IPS-15b (cell line): Measurements from ENCODE around the gene STRADA.
A peak's percentile ranks its signal among the peaks of the same experiment; 100 is the strongest.

Experiments used
- H3K27me3 ChIP-seq: one replicate; pipeline ENCODE4 v1.6.1; 2013; ENCODE audit warnings: low read length; ENCODE audit not compliant: control insufficient read depth, insufficient read depth
- H3K36me3 ChIP-seq: one replicate; pipeline ENCODE4 v1.6.1; 2013; ENCODE audit warnings: low read length; ENCODE audit not compliant: control insufficient read depth, insufficient read depth
- H3K4me1 ChIP-seq: one replicate; pipeline ENCODE4 v1.6.1; 2013; ENCODE audit warnings: mild to moderate bottlenecking, low read length; ENCODE audit not compliant: control insufficient read depth, insufficient read depth
- H3K4me3 ChIP-seq: one replicate; pipeline ENCODE4 v1.5.1; 2013; ENCODE audit warnings: low read depth, low read length
- H3K9ac ChIP-seq: one replicate; pipeline ENCODE4 v1.6.1; 2013; ENCODE audit warnings: low read depth, mild to moderate bottlenecking, low read length
- H3K9me3 ChIP-seq: one replicate; pipeline ENCODE4 v1.6.1; 2013; ENCODE audit warnings: mild to moderate bottlenecking, low read length; ENCODE audit not compliant: control insufficient read depth, insufficient read depth

The STRADA gene

DNA sequence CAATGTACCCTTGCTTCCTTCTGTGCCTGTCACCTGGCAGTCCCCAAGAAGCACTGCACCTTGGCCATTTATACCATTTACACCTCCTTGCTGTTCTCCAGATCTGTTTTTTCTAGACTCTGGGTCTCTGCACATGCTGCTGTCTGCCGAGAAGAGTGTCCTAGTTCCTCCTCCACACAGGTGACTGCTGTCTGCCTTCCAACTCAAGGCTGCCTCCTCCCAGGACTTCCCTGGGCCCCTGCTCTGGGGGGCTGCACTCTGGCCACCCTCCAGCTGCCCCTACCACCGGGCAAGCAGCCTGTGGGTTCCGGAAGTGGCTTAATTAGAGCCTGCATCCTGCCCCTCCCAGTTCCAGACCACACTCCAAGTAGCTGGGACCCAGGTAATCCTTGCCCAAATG is 35.9 kb downstream of the STRADA start:
- Histone ChIP-seq H3K27me3 (no peaks in the 10 kb centered on the region), H3K9ac (no peak overlapping the region), H3K9me3 (no peaks in the 10 kb centered on the region), H3K4me1 (no peaks in the 10 kb centered on the region), H3K36me3 (peaks cover 30% of the 10 kb centered on the region), H3K4me3 (no peak overlapping the region)

DNA sequence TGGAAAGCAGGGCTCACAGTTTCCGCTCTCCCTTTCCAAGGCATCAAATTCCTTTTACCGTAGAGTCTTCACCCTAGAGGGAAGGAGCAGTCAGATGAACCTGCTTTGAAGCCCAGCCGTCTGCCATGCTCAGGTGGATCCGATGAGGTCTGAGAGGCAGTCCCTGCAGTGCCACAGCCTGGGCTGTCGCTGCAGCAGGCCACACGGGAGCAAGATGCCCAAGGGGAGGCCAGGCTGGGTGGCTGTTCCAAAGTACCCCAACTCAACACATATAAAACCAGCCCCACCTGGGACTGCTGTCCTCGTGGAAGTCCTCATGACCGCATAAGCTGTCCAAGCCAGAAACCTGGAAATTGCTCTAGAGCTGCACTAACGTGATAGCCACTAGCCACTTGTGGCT is 36.8 kb downstream of the STRADA start:
- Histone ChIP-seq H3K9ac (no peak overlapping the region), H3K4me1 (no peaks in the 10 kb centered on the region), H3K27me3 (no peaks in the 10 kb centered on the region), H3K9me3 (no peaks in the 10 kb centered on the region), H3K4me3 (no peak overlapping the region), H3K36me3 (peaks cover 28% of the 10 kb centered on the region)

DNA sequence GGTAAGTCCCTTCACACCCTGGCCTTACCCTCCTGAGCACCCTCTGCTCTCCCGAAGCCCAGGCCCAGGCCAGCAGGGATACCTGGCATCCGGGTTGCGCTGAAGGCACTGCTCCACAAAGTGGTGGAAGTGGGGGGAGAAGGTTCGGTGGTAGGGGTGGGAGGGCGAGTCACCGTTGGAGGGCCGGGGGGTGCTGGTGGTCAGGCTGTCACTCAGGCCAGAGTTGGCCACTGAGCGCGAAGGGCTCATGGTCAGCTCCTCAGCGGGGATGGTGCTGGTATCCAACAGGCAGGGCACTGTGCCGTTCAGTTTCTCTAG is 37.4 kb downstream of the STRADA start:
- Histone ChIP-seq H3K9ac (no peak overlapping the region), H3K9me3 (no peaks in the 10 kb centered on the region), H3K4me1 (no peaks in the 10 kb centered on the region), H3K4me3 (no peak overlapping the region), H3K36me3 (peaks cover 25% of the 10 kb centered on the region), H3K27me3 (no peaks in the 10 kb centered on the region)

DNA sequence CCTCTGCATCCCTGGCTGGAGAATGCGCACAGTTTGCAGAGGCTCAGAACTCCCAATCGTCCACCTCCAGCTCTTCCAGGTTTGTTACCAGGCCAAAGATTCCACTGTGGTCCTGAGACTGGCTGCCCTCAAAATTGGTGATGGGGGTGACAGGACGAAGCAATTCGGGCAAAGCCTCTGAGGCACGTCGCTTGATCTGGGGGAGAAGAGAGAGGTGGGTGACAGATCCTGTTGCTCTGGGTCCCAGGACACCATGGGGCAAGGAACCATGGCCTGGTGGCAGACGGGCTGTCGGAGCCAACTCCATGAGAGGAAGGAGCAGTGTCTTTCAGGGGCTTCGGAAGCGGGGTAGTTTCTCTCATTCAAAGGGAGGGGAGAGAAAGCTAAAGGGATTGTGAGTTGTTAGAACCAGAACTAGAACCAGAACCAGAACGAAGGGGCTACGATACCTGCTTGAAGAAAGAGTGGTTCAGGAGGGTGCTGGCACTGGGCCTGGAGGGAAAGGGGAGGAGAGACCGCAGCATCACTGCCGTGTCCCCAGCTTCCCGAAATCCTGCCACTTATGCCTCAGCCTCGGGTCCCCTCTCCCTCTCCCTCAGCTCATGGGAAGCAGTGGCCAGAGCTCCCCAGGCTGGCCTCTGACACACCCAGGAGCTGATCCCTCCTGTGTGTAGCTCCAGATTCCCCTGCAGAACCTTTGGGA is 37.9 kb downstream of the STRADA start:
- Histone ChIP-seq H3K4me3 (no peak overlapping the region), H3K36me3 (peaks cover 20% of the 10 kb centered on the region), H3K27me3 (no peaks in the 10 kb centered on the region), H3K9me3 (no peaks in the 10 kb centered on the region), H3K9ac (no peak overlapping the region), H3K4me1 (no peaks in the 10 kb centered on the region)

DNA sequence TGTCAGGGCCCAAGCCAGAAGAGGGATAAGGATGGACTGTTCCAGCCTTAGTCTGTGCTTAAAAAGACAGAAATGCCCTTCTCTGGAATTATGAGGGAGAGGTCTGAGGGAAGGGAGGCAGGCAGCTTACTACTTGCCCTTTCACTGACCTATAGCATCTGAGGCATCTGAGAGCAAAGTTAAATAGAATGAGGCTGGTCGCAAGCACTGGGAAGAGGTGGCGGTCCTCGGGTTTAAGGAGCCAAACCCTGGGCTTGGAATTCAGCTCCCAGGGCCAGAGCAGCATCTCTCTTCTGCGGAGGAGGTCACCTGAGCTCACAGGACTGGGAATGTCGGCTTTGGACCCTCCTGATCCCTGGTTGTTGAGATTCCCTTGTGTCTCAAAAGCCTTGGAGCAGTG is 38.6 kb downstream of the STRADA start:
- Histone ChIP-seq H3K4me3 (no peak overlapping the region), H3K9ac (no peak overlapping the region), H3K27me3 (no peaks in the 10 kb centered on the region), H3K4me1 (peaks cover 3% of the 10 kb centered on the region), H3K9me3 (no peaks in the 10 kb centered on the region), H3K36me3 (peaks cover 21% of the 10 kb centered on the region)

DNA sequence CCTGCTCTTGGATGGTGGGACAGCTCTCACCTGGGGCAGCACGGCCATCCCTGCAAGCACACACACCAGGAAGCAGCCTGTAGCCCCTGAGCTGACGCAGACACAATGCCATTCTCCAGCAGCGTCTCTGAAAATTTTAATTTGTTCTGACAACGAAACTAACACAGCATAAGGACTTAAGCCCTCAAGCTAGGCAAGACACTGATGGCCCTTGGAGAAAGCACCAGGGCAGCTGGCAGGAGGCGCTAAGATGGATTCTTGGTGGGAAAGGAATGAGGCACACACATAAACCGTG is 38.9 kb downstream of the STRADA start:
- no peaks in the 10 kb centered on the region for H3K27me3 ChIP-seq
- no peak overlapping the region for H3K9ac ChIP-seq
- no peaks in the 10 kb centered on the region for H3K9me3 ChIP-seq
- peaks cover 21% of the 10 kb centered on the region for H3K36me3 ChIP-seq
- H3K4me1 ChIP-seq, result peaks cover 3% of the 10 kb centered on the region
- H3K4me3 ChIP-seq, result no peak overlapping the region

DNA sequence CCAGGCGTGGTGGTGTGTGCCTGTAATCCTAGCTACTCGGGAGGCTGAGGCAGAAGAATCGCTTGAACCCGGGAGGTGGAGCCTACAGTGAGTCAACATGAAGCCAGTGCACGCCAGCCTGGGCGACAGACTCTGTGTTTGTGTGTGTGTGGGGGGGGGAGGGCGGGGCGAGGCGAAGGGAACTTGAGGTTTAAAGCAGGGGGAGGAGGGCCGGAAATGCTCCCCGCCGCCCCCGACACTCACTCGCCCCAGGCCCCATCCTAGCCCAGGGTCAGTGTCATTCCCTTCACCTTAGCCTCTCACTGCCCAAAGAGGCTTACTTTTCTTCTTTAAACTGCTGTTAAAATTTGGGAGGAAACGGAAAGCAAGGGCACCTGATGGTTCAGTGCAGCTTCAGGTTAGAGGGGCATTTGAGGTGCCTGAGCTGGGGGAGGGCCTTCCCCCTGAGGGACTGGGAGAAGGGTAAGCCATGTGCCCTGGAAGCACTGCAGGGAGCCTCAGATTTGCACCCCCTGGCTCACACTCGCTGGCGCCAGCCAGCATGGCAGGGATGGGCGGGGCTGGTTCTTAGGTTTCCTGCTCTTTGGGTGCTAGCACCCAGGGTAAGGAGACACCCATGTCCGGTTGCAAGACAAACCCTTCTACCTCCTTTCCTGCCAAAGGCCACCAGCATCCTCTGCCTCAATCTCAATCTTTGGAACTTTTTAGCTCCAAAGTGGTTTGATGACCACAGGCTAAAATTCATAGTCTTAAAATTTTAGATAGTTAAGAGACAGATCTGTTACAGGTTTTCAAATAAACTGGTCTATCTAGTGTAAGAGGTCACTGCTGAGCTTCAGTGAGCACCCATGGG is 39.5 kb downstream of the STRADA start:
- Histone ChIP-seq H3K9me3 (no peaks in the 10 kb centered on the region), H3K36me3 (peaks cover 26% of the 10 kb centered on the region), H3K9ac (peak overlapping the region; percentile 16), H3K27me3 (no peaks in the 10 kb centered on the region), H3K4me1 (peaks cover 5% of the 10 kb centered on the region), H3K4me3 (peak overlapping the region; percentile 67)

DNA sequence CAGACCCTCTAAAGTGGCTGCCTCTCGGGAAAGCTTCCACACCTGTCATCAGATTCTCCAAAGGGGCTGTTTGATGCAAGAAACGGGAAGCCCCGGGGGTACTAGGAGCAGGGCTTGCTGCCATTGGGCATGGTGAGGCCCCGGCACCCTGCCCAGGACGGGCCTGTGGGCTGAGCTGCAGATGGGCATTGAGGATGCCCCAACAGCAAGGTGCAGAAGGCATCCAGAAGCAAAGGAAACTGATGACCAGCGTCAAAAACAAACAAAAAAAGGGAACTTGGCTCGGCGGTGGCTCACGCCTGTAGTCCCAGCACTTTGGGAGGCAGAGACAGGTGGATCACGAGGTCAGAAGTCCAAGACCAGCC is 40.2 kb downstream of the STRADA start:
- Histone ChIP-seq H3K4me1 (peaks cover 9% of the 10 kb centered on the region), H3K9ac (peak overlapping the region; percentile 65), H3K27me3 (no peaks in the 10 kb centered on the region), H3K36me3 (peaks cover 31% of the 10 kb centered on the region), H3K4me3 (peak overlapping the region; percentile 67), H3K9me3 (no peaks in the 10 kb centered on the region)

DNA sequence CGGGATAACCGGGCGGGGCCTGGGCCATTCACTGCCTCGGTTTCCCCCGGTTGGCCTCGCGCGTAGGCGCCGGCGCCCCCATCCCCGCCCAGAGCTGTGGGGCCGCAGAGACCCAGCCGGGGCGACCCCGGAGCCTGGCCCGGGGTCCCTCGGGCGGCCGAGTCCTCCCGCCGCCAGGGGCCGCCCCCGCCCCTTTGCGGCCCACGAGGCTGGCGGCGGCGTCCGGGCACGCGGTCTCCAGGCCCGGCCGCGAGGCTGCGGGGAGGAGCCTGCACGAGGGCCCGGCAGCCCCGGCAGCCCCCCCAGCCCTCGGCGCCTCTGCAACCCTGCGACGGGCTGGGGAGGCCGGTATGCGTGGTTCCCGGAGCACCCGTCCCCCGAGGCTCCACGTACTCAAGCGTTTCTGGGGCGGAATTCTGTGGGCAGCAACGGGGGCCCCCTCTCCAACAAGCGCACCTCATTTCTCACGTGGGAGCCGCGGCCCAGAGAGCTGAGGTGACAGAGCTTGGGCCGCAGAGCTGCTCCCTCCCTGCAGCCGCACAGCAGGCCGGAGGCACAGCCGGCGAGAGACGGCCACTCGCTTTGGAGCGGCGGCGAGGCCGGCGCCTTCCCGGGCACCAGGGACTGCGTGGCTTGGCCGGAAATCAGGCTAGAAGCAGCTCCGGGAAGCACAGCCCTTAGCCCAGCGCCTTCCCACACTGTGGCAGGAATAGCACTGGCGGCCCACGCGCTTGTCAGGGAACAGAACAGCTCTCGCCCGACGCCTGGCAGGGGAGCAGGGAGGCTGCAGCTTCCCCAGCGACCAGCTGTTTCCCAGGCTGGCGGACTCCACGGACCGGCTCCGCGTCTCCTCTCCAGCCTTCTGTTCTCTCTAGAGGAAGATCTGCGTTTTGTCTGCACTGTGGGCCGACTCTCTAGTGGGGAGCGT is 40.8 kb downstream of the STRADA start:
- Histone ChIP-seq H3K27me3 (no peaks in the 10 kb centered on the region), H3K36me3 (peaks cover 31% of the 10 kb centered on the region), H3K4me3 (peak overlapping the region; percentile 67), H3K9ac (peak overlapping the region; percentile 65), H3K9me3 (no peaks in the 10 kb centered on the region), H3K4me1 (peaks cover 9% of the 10 kb centered on the region)

DNA sequence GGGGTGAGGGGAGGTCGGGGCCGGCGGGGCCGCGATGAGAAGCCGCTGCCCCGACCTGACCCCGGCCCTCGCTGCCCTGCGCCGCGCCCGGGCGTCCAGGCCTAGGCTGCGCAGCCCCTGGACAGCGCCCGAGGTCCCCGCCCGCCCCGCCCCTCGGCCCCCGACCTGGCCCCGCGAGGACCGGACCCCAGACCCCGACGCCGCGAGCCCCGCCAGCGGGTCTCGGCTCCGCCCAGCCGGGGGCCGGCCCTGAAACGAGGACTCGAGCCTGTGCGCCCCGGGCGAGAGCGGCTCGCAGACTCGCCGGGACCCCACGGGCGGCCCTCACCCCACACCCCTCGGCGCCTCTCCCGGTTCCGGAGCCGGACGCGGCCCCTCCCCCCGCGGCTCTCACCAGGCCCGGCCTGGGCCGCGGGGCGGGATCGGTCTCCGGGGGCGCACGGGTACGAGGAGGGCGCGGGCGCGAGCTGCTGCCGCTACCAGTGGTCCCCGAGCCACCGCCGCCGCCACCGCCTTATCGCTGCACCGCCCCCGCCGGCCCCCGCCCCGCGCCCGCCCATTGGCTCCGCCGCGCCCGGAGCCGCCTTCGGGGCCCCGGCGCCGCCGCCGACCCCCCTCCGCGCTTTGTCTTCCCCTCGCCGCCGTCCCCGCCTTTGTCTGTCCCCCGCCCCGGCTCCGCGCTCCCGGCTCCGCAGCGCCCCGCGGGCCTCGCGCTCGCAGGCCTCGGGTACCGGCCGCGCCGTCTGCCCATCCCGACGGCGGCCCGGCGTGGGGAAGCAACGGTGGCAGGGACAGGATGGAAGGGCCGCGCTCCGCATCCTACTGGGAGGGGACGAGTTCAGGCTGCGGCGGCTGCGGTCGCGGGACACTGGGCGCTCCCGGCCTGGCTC is 41.7 kb downstream of the STRADA start, which contains the start of gene LIMD2:
Gene LIMD2 (minus strand): TSS at position 488 of the 890 bp plus-strand sequence. CDS start 827 bp downstream, outside the sequence.
- Histone ChIP-seq H3K4me1 (peaks cover 9% of the 10 kb centered on the region), H3K9ac (peak within 1 kb of the TSS; percentile 65), H3K4me3 (peak within 1 kb of the TSS; percentile 67), H3K36me3 (peaks cover 27% of the 10 kb centered on the region), H3K27me3 (no peaks in the 10 kb centered on the region), H3K9me3 (no peaks in the 10 kb centered on the region)
